ENCODE data around the gene PCTP.

GRCh38 chr17:55817397-55817709, 66.5 kb downstream of the PCTP start:
- TF ChIP-seq CTCF (conservative IDR thresholded peaks at IDR 0.05 in 1 of 2, IDR thresholded peaks at IDR 0.05 in 1 of 2; ENCODE audit: extremely low read depth in 1 of 2, insufficient read depth in 1 of 2, low read depth in 1 of 2, low read length in 2 of 2) (no peak), EZH2 (IDR thresholded peaks at IDR 0.05; ENCODE audit: borderline replicate concordance, low read length) (no peak)

Data from mammary epithelial cell (primary cell).